ENCODE results near the gene MAPKBP1.

DNA sequence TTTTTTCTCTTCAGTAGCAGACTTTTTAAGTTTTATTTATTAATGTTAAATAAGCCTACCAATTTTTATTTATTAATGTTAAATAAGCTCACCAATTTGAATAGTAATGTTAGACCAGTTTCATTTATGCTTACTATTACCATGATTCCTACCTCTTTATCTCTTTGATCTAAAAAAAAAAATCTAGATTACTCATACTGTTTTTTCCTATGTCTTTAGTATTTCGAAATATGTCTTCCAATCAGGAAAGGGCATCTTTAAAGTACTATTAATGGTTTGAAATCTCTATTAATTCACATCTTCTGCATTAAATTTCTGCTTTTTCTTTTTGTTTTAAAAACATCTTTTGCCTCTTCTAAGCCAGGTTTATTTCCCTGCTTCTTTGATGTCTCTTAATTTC, 27.5 kb upstream of the MAPKBP1 start:
- TF ChIP-seq, protein P1, sequence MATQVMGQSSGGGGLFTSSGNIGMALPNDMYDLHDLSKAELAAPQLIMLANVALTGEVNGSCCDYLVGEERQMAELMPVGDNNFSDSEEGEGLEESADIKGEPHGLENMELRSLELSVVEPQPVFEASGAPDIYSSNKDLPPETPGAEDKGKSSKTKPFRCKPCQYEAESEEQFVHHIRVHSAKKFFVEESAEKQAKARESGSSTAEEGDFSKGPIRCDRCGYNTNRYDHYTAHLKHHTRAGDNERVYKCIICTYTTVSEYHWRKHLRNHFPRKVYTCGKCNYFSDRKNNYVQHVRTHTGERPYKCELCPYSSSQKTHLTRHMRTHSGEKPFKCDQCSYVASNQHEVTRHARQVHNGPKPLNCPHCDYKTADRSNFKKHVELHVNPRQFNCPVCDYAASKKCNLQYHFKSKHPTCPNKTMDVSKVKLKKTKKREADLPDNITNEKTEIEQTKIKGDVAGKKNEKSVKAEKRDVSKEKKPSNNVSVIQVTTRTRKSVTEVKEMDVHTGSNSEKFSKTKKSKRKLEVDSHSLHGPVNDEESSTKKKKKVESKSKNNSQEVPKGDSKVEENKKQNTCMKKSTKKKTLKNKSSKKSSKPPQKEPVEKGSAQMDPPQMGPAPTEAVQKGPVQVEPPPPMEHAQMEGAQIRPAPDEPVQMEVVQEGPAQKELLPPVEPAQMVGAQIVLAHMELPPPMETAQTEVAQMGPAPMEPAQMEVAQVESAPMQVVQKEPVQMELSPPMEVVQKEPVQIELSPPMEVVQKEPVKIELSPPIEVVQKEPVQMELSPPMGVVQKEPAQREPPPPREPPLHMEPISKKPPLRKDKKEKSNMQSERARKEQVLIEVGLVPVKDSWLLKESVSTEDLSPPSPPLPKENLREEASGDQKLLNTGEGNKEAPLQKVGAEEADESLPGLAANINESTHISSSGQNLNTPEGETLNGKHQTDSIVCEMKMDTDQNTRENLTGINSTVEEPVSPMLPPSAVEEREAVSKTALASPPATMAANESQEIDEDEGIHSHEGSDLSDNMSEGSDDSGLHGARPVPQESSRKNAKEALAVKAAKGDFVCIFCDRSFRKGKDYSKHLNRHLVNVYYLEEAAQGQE (IDR thresholded peaks at IDR 0.05; ENCODE audit: insufficient replicate concordance, low read depth): no peak
- TF ChIP-seq POLR2AphosphoS5 (IDR thresholded peaks at IDR 0.05; ENCODE audit: low read depth) (no peak), SPI1 (IDR thresholded peaks at IDR 0.05; ENCODE audit: borderline replicate concordance, low read depth) (no peak), GABPA (IDR thresholded peaks at IDR 0.05; ENCODE audit: low read depth) (no peak)
- TF ChIP-seq, protein P2, sequence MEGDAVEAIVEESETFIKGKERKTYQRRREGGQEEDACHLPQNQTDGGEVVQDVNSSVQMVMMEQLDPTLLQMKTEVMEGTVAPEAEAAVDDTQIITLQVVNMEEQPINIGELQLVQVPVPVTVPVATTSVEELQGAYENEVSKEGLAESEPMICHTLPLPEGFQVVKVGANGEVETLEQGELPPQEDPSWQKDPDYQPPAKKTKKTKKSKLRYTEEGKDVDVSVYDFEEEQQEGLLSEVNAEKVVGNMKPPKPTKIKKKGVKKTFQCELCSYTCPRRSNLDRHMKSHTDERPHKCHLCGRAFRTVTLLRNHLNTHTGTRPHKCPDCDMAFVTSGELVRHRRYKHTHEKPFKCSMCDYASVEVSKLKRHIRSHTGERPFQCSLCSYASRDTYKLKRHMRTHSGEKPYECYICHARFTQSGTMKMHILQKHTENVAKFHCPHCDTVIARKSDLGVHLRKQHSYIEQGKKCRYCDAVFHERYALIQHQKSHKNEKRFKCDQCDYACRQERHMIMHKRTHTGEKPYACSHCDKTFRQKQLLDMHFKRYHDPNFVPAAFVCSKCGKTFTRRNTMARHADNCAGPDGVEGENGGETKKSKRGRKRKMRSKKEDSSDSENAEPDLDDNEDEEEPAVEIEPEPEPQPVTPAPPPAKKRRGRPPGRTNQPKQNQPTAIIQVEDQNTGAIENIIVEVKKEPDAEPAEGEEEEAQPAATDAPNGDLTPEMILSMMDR (IDR thresholded peaks at IDR 0.05; ENCODE audit: insufficient read depth, low read length): no peak
